Measurements from ENCODE around the gene FLAD1. TPM values are rescaled to one million over a fixed set of nuclear protein-coding genes. Genes with fewer than 3 reads are reported as not detected.

FLAD1 gene
- total and polyA plus RNA-seq, 2 of the 8 experiments (the other 6 are each of a cell fraction or from before 2014, with no cell fraction given) = 104 to 143 TPM

- TF ChIP-seq CTCF (IDR thresholded peaks at IDR 0.05; ENCODE audit: control extremely low read depth in 1 of 3, insufficient read depth in 1 of 3, low read depth in 1 of 3, low read length in 3 of 3) (no peak), TCF12 (IDR thresholded peaks at IDR 0.05; ENCODE audit: low read depth, low read length) (no peak), E2F6 (IDR thresholded peaks at IDR 0.05) (peak; percentile 61; the same call in 1 of the 2 replicates), FOSL1 (IDR thresholded peaks at IDR 0.05; ENCODE audit: insufficient read depth, low read depth, low read length) (no peak), PHF8 (conservative IDR thresholded peaks at IDR 0.05; ENCODE audit: low read depth, low read length) (no peak), TEAD4 (IDR thresholded peaks at IDR 0.05; ENCODE audit: low read depth, low read length) (peak; percentile 93), SRF (IDR thresholded peaks at IDR 0.05; ENCODE audit: low read depth, low read length) (no peak), YY1 (IDR thresholded peaks at IDR 0.05; ENCODE audit: low read depth, low read length) (peak; percentile 82), SIN3A (conservative IDR thresholded peaks at IDR 0.05 in 1 of 2, IDR thresholded peaks at IDR 0.05 in 1 of 2; ENCODE audit: low read depth in 1 of 2, low read length in 2 of 2) (peak; percentile 73; a peak in 1 of 4 replicates), BACH1 (IDR thresholded peaks at IDR 0.05; ENCODE audit: low read length) (no peak), RAD21 (IDR thresholded peaks at IDR 0.05 in 1 of 2, conservative IDR thresholded peaks at IDR 0.05 in 1 of 2; ENCODE audit: low read depth in 2 of 2, low read length in 2 of 2) (no peak; a peak in 1 of 4 replicates), SIRT6 (IDR thresholded peaks at IDR 0.05; ENCODE audit: low read length) (no peak)
- TF ChIP-seq, protein P1, sequence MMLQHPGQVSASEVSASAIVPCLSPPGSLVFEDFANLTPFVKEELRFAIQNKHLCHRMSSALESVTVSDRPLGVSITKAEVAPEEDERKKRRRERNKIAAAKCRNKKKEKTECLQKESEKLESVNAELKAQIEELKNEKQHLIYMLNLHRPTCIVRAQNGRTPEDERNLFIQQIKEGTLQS (IDR thresholded peaks at IDR 0.05; ENCODE audit: insufficient read depth, low read depth, low read length) = no peak
These were observed 10.4 kb upstream of the FLAD1 start (continued) for GRCh38 chr1:154972517-154973343.

All from H1 (cell line).